Measurements from ENCODE around the gene NIPBL. TPM values are rescaled to one million over a fixed set of nuclear protein-coding genes. Genes with fewer than 3 reads are reported as not detected.

Gene NIPBL
- total and polyA plus RNA-seq, 2 of the 13 experiments (the other 11 are each of a cell fraction or from before 2014, with no cell fraction given): 12.3 to 32.3 TPM

DNA sequence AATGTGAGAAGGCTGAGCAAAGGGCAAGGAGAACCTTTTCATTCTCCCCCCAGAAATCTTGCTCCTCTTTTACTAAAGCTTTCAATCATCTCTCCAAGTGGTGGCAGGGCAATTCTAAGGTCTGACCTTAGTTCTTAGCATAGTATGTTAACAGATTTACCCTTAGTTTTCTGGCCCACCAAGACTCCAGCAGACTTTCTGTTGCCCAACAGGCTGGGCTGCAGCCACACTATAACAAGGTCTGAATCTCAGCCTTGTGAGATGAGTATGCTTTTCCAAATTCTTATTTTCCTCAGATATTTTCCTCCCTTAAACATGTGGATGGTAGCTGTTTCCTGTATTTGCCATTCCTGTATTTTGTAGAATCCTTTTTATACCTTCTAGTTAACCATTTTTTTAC is 69.5 kb downstream of the NIPBL start:
- no peak overlapping the region for H3K27ac ChIP-seq (ENCODE audit: extremely low read length, insufficient read depth, low read length)
- H3K27me3 ChIP-seq (ENCODE audit: control insufficient read depth in 1 of 2, insufficient read depth in 2 of 2, low read length in 2 of 2): no peaks in the 10 kb centered on the region
- CTCF ChIA-PET (ENCODE audit: low intra/inter-chr PET ratio, low total read pairs): no interaction called here
- H4K20me1 ChIP-seq (ENCODE audit: insufficient read depth, low read length): peaks cover 17% of the 10 kb centered on the region
- no peak overlapping the region for H3K4me3 ChIP-seq (replicated peaks in 1 of 3; ENCODE audit: insufficient read depth in 1 of 3, low read depth in 2 of 3, low read length in 3 of 3)
- H2AFZ ChIP-seq (ENCODE audit: low read length): no peak overlapping the region
- no TSS peak for BruUV-seq (replicated peaks)
- ATAC-seq: no peak
- no peak overlapping the region for H3K9ac ChIP-seq (ENCODE audit: insufficient read depth, low read depth, low read length)
- peaks cover 75% of the 10 kb centered on the region for H3K79me2 ChIP-seq (ENCODE audit: insufficient read depth, low read length)
- TF ChIP-seq NCOA1 (CRISPR knock-in tag; IDR thresholded peaks at IDR 0.05) (no peak), MEF2D (CRISPR knock-in tag; IDR thresholded peaks at IDR 0.05) (no peak), ZNF317 (CRISPR knock-in tag; IDR thresholded peaks at IDR 0.05) (no peak), ZNF563 (CRISPR knock-in tag; IDR thresholded peaks at IDR 0.05) (no peak), SMAD9 (CRISPR knock-in tag; IDR thresholded peaks at IDR 0.05) (no peak), ZNF619 (CRISPR knock-in tag; IDR thresholded peaks at IDR 0.05) (no peak)
- TF ChIP-seq, protein P1, sequence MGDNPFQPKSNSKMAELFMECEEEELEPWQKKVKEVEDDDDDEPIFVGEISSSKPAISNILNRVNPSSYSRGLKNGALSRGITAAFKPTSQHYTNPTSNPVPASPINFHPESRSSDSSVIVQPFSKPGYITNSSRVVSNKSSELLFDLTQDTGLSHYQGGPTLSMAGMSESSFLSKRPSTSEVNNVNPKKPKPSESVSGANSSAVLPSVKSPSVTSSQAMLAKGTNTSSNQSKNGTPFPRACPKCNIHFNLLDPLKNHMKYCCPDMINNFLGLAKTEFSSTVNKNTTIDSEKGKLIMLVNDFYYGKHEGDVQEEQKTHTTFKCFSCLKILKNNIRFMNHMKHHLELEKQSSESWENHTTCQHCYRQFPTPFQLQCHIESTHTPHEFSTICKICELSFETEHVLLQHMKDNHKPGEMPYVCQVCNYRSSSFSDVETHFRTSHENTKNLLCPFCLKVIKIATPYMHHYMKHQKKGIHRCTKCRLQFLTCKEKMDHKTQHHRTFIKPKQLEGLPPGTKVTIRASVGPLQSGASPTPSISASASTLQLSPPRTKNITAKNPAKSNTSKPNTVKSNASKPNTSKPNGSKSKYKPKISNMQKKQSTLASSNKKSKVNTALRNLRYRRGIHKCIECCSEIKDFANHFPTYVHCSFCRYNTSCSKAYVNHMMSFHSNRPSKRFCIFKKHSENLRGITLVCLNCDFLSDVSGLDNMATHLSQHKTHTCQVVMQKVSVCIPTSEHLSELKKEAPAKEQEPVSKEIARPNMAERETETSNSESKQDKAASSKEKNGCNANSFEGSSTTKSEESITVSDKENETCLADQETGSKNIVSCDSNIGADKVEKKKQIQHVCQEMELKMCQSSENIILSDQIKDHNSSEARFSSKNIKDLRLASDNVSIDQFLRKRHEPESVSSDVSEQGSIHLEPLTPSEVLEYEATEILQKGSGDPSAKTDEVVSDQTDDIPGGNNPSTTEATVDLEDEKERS (CRISPR knock-in tag; IDR thresholded peaks at IDR 0.05): no peak
- intact Hi-C loops (cut with micrococcal nuclease; ENCODE audit: unreplicated experiment): no loop called here
- DNase-seq (ENCODE audit: low spot score): no peak
- H3K9me3 ChIP-seq (ENCODE audit: low read length): no peaks in the 10 kb centered on the region
- H3K4me1 ChIP-seq (ENCODE audit: insufficient read depth, low read length): no peaks in the 10 kb centered on the region
- in situ Hi-C loops (cut with HindIII; ENCODE audit: extremely low pct_ligation_motif_present, low pct_unique_long_range_greater_than_20kb): no loop called here
- H3K4me2 ChIP-seq (ENCODE audit: low read depth, low read length): no peak overlapping the region
- no peaks in the 10 kb centered on the region for H3K36me3 ChIP-seq (replicated peaks in 1 of 2; ENCODE audit: control insufficient read depth in 1 of 2, insufficient read depth in 2 of 2, low read length in 2 of 2)
- FAIRE-seq: no peak
- POLR2A ChIA-PET: no interaction called here

DNA sequence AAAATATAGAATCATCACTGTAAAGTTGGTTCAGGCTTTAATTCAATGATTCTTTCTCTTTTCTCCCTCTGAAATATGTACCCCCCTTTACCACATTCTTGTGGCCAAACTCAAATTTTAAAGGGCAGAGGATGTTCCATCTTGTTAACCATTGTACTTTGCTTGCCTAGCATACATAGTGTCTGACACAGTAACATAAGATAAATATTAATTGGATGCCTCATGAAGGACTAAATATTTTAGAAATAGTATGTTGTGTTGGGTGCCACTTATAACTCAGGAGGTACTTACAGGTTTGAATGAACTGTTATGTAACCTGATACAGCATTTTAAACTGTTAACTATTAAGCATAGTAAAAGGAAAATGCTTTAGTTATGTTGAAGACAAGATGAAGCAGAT is 71.5 kb downstream of the NIPBL start:
- H3K36me3 ChIP-seq (replicated peaks in 1 of 2; ENCODE audit: control insufficient read depth in 1 of 2, insufficient read depth in 2 of 2, low read length in 2 of 2): no peaks in the 10 kb centered on the region
- POLR2A ChIA-PET: no interaction called here
- H3K9ac ChIP-seq (ENCODE audit: insufficient read depth, low read depth, low read length): no peak overlapping the region
- H3K27ac ChIP-seq (ENCODE audit: extremely low read length, insufficient read depth, low read length): no peak overlapping the region
- in situ Hi-C loops (cut with HindIII; ENCODE audit: extremely low pct_ligation_motif_present, low pct_unique_long_range_greater_than_20kb): no loop called here
- H3K9me3 ChIP-seq (ENCODE audit: low read length): no peaks in the 10 kb centered on the region
- no peak overlapping the region for H2AFZ ChIP-seq (ENCODE audit: low read length)
- BruUV-seq (replicated peaks): no TSS peak
- peaks cover 83% of the 10 kb centered on the region for H3K79me2 ChIP-seq (ENCODE audit: insufficient read depth, low read length)
- no peak overlapping the region for H3K4me2 ChIP-seq (ENCODE audit: low read depth, low read length)
- no peak for DNase-seq (ENCODE audit: low spot score)
- no peaks in the 10 kb centered on the region for H3K27me3 ChIP-seq (ENCODE audit: control insufficient read depth in 1 of 2, insufficient read depth in 2 of 2, low read length in 2 of 2)
- FAIRE-seq: no peak
- CTCF ChIA-PET (ENCODE audit: low intra/inter-chr PET ratio, low total read pairs): no interaction called here
- TF ChIP-seq ARNT (IDR thresholded peaks at IDR 0.05) (no peak), HMG20A (CRISPR knock-in tag; IDR thresholded peaks at IDR 0.05; ENCODE audit: borderline replicate concordance) (no peak), ZNF678 (CRISPR knock-in tag; IDR thresholded peaks at IDR 0.05) (no peak), ZNF225 (CRISPR knock-in tag; IDR thresholded peaks at IDR 0.05) (no peak), ZBTB8A (CRISPR knock-in tag; IDR thresholded peaks at IDR 0.05; ENCODE audit: borderline replicate concordance, low read depth) (no peak), ZNF160 (CRISPR knock-in tag; IDR thresholded peaks at IDR 0.05) (no peak), ZNF326 (CRISPR knock-in tag; IDR thresholded peaks at IDR 0.05; ENCODE audit: borderline replicate concordance) (no peak), IRX3 (CRISPR knock-in tag; IDR thresholded peaks at IDR 0.05; ENCODE audit: borderline replicate concordance, low read depth) (no peak), ZNF792 (CRISPR knock-in tag; IDR thresholded peaks at IDR 0.05) (no peak), GLI4 (CRISPR knock-in tag; IDR thresholded peaks at IDR 0.05; ENCODE audit: borderline replicate concordance) (no peak)
- peaks cover 25% of the 10 kb centered on the region for H4K20me1 ChIP-seq (ENCODE audit: insufficient read depth, low read length)
- no peak for ATAC-seq
- H3K4me1 ChIP-seq (ENCODE audit: insufficient read depth, low read length): no peaks in the 10 kb centered on the region
- intact Hi-C loops (cut with micrococcal nuclease; ENCODE audit: unreplicated experiment): no loop called here
- no peak overlapping the region for H3K4me3 ChIP-seq (replicated peaks in 1 of 3; ENCODE audit: insufficient read depth in 1 of 3, low read depth in 2 of 3, low read length in 3 of 3)

Measured in HepG2 (cell line).